Measurements from ENCODE around the gene CSNK2A1.
A peak's percentile ranks its signal among the peaks of the same experiment; 100 is the strongest.
"Not testable (repeated sequence)": the region's sequence is repeated elsewhere in the genome, so short reads cannot be mapped to it uniquely, and the experiment has no call there.

CSNK2A1 gene

DNA sequence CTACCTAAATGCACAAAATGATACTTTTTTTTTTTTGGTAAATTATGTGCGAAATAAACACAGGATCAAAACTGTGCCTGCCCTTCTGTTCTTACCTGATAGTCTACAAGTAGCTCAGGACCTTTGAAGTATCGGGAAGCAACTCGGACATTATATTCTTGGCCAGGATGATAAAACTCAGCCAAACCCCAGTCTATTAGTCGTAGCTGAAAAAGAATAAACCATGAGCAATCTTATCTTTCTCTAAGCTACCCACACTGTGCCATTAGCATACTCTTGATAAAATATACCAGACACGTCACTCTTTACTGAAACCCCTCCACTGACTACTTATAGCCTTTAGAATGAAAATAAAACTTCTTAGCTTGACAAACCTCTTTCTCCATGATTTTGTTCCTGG, 51.4 kb downstream of the CSNK2A1 start:
- no peak for DNase-seq (ENCODE audit: low read depth, low spot score)

GRCh38 chr20:487655-488054, 55.9 kb downstream of the CSNK2A1 start:
- DNase-seq (ENCODE audit: low read depth, low spot score): no peak

DNA sequence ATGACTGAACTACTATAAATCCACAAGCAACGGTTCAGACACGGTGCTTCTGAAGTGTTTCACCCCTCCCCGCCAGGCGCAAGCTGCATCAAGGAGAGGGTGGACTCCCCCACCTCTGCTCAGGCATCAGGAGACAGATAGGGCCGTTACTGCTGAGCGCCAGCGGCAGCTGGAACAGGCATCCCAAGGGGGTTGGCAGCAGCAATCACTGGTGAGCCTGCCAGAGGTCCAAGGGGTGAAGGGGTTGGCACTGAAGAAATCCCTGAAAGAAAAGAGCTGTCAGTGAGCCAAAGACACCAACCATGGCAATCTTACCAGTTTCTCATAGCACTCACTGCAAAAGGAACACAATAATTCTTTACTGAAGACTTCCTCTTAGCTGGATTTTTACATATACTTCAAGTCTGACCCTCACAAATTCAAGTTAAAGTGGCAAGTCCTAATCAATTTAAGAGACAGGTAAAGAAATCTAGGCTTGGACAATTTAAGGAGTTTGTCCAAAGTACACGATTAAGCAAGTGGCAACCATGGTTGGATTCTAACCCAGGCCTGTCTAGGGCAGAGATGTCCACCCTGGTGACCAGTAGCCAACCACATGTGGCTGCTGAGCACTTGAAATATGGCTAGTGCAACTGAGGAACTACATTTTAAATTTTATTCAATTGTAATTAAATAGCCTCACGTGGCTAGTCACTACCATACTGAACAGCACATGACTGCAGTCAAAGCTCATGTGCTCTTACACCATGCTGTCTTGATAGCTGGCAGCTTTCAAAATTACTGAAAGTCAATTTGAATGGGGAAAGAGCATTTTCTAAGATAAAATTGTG, 59.6 kb downstream of the CSNK2A1 start:
- DNase-seq (ENCODE audit: low read depth, low spot score): no peak

GRCh38 chr20:481167-481566, 62.4 kb downstream of the CSNK2A1 start:
- no peak for DNase-seq (ENCODE audit: low read depth, low spot score)

- DNase-seq (ENCODE audit: low read depth, low spot score): no peak
These were observed 63.5 kb downstream of the CSNK2A1 start for GRCh38 chr20:480044-480443.

DNA sequence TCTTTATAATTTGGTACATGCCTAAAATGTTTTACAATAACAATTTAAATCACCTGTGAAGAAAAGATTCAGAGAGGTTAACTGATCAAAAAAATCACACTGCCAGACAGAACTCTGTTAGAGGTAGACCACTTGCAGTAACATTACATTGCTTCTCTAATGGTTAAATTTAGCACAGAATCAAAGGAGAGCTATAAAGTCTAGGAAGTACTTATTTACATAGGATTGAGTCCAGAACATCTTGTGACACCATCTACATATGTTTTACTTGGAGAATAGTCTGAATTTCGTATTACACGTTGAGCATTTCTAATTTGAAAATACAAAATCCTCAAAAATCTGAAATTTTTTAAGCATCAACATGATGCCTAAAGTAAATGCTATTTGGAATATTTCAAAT, 64.1 kb downstream of the CSNK2A1 start:
- DNase-seq (ENCODE audit: low read depth, low spot score): no peak

GRCh38 chr20:478949-479429, 64.6 kb downstream of the CSNK2A1 start:
- DNase-seq (ENCODE audit: low read depth, low spot score): no peak

GRCh38 chr20:478010-478948, 65.3 kb downstream of the CSNK2A1 start:
- no peak for DNase-seq (ENCODE audit: low read depth, low spot score)

GRCh38 chr20:476561-477249, 66.9 kb downstream of the CSNK2A1 start:
- DNase-seq (ENCODE audit: low read depth, low spot score): not testable (repeated sequence)

GRCh38 chr20:475463-476357, 67.9 kb downstream of the CSNK2A1 start:
- DNase-seq (ENCODE audit: low read depth, low spot score): no peak

- no peak for DNase-seq (ENCODE audit: low read depth, low spot score)
These were observed 69.0 kb downstream of the CSNK2A1 start for GRCh38 chr20:474581-474980.

DNA sequence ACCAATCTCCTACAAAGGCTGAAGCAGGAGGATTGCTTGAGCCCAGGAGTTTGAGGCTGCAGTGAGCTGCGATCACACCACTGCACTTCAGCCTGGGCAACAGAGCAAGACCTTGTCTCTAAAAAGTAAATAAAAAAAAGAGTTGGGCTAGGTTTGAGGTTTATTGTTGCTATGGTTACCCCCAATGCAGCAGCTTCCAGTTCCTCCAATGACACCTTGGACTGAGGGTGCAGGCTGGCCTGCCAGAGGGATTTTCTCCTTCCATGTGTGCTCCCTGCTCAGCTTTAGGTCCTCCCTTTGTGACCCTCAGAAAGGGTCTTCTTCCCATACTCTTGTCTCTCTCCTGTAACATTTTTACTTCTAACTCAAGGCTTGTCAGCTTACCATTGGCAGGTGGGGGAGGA, 70.7 kb downstream of the CSNK2A1 start:
- DNase-seq (ENCODE audit: low read depth, low spot score): no peak

GRCh38 chr20:472137-472846, 71.3 kb downstream of the CSNK2A1 start:
- no peak for DNase-seq (ENCODE audit: low read depth, low spot score)

DNA sequence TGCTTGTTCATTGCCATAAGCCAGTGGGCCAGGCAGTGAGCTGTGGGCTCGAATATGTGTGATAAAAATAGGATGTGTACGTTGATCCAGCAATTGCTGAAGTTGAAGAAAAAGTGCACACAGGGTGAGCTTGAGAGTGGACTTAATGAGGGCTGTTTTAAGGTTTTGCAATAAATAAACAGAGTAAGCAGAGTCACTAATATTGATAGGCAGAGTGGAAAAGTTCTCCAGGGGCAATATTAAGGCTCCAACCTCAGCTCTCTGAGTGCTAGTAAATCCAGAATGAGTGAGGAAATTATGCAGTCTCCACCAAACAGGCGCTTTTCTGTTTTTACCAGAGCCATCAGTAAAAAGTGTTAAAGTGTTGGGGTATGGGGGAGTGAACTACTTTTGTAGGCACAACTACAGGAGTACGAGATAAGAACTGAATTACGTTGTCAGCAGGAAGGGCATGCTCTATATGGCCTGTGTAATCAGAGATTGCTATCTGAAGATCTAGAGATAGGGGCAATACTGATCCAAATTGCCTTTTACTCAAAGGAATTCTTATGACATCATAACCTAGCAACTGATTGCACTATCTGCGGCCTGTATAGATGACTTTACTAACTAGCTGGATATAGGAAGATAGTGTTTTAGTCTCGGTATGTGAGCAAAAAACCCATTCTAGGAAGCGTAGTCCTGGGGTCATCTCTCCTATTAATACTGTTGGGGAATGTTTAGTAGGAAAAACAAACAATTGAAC, 73.7 kb downstream of the CSNK2A1 start:
- no peak for DNase-seq (ENCODE audit: low read depth, low spot score)

DNA sequence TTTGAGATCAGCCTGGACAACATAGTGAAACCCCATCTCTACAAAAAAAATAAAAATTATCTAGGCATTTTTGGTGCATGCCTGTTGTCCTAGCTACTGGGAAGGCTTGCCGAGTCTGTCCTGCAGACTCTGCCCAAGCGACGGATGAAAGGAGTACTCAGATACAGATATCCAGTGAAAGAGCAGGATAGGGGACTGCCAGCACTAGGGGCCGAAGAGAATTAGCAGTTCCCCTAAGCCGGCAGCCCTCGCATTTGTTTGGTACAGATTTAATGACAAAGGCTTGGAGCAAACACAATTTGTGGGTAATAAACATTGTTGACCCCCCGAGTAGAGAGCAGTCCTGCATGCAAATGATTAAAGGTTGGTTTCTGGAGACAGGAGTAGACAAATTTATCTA, 75.8 kb downstream of the CSNK2A1 start:
- DNase-seq (ENCODE audit: low read depth, low spot score): no peak

DNA sequence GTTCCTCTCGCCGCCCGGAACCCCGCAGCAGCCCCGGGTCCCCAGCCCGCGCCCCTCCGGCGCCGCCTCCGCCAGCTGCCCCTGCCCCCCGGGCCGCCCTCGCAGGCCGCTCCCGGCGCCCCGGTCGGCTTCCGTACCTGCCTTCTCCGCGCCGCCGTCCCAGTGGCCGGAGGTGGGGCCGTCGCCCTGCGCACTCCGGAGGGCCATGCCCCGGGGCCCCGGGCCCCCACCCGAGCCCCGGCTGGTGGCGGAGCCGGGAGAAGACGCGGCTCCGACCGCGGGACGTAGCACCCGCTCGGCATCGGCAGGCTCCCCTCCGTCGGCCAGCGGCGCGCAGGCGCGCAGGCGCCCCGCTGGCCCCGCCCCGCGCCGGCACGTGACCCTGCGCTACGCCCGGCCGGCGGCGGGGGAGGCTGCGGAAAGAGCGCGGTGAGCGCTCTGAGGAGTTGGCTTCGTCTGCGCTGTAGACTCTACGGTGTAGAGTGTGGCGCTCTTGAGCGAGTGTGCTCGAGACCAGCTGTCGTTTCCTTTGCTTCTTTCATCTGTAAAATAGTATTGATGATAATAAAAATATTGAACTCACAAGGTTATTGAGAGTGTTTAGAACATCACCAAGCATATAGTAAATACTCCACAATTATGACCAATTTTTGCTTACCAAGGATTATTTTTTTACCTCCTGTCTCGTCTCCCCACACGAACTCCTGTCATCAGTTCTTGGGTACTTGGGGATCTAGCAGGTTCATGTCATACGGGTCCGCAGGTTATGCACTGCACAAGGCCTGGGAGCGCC, 81.2 kb downstream of the CSNK2A1 start, which contains the start of gene TBC1D20:
Gene TBC1D20 (minus strand): TSS at position 335 of the 793 bp plus-strand sequence. CDS start 128 bp downstream, at position 207.
- DNase-seq (ENCODE audit: low read depth, low spot score): peak; percentile 66

DNA sequence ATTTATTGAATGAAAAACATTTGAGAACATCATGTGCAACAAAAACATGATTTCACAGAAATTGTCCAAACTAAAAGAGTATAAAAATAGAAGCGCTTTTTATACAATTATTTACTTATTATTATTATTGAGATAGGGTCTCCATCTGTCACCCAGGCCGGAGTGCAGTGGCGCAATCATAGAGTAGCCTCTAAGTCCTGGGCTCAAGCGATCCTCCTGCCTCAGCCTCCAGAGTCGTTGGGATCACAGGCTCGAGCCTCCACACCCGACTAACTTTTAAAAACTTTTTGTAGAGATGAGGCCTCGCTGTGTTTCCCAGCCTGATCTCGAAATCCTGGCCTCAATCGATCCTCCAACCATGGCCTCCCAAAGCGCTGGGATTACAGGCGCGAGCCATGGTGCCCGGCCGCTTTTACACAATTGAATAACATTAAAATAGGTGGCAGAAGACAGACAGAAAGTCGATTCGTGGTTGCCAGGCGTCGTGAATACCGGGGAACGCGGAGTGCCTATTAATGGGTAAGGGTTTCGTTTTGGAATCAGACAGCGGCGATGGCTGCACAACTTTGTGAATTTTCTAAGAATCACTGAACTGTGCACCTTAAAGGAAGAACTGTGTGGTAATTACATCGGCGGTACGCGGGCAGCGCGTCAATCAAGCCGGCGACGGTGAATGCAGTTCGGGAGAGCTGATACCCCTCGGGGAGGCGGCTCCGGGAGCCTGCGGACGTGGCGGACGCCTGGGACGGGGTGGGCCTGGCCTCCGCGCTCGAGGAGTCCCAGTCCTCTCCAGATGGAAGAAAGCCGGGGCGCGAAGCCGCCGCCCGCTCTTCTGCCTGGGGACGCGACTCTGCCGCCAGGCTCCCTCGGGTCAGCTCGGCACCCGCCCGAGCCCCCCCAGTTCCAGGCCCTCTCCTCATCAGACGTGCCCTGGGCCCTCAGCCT, 82.1 kb downstream of the CSNK2A1 start:
- DNase-seq (ENCODE audit: low read depth, low spot score): no peak
